ENCODE data around the gene RFC4. TPM values are rescaled to one million over a fixed set of nuclear protein-coding genes. Genes with fewer than 3 reads are reported as not detected.

RFC4 gene
- total and polyA plus RNA-seq, 2 of the 13 experiments (the other 11 are each of a cell fraction or from before 2014, with no cell fraction given): 18.5 to 103 TPM

DNA sequence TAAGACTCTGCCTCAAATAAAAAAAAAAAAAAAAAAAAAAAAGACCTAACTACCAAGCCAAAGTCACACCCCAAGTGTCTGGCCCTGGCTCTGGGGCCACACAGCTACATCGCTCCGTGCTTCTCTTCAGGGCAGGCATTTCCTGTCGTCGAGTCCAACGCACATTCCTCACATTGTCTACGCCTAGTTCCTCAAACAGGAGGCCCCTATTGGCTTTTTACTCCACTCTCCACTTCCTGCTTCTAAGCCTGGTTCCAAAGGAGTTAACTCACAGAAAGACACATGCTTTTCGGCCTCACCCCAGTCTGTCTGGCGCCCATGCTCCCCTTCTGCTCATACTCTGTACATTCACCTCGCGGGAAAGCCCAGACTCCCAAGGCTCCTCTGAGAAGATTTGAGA, 60.3 kb downstream of the RFC4 start (continued):
- TF ChIP-seq HMGXB3 (CRISPR knock-in tag; IDR thresholded peaks at IDR 0.05; ENCODE audit: borderline replicate concordance): 0 out of 2 replicates have a peak, but pooled peaks have one; percentile 33
- peak; percentile 76; the same call in 1 of the 2 replicates for TF ChIP-seq ERF (CRISPR knock-in tag; IDR thresholded peaks at IDR 0.05)
- TF ChIP-seq KLF16 (CRISPR knock-in tag; IDR thresholded peaks at IDR 0.05): 0 out of 4 replicates have a peak, but pooled peaks of 1 of the 2 experiments have one; percentile 43
- TF ChIP-seq ZNF556 (CRISPR knock-in tag; IDR thresholded peaks at IDR 0.05; ENCODE audit: borderline replicate concordance): 0 out of 2 replicates have a peak, but pooled peaks have one; percentile 34
- TF ChIP-seq RFX3 (CRISPR knock-in tag; IDR thresholded peaks at IDR 0.05): no peak
- TF ChIP-seq, protein P1, sequence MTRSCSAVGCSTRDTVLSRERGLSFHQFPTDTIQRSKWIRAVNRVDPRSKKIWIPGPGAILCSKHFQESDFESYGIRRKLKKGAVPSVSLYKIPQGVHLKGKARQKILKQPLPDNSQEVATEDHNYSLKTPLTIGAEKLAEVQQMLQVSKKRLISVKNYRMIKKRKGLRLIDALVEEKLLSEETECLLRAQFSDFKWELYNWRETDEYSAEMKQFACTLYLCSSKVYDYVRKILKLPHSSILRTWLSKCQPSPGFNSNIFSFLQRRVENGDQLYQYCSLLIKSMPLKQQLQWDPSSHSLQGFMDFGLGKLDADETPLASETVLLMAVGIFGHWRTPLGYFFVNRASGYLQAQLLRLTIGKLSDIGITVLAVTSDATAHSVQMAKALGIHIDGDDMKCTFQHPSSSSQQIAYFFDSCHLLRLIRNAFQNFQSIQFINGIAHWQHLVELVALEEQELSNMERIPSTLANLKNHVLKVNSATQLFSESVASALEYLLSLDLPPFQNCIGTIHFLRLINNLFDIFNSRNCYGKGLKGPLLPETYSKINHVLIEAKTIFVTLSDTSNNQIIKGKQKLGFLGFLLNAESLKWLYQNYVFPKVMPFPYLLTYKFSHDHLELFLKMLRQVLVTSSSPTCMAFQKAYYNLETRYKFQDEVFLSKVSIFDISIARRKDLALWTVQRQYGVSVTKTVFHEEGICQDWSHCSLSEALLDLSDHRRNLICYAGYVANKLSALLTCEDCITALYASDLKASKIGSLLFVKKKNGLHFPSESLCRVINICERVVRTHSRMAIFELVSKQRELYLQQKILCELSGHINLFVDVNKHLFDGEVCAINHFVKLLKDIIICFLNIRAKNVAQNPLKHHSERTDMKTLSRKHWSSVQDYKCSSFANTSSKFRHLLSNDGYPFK (CRISPR knock-in tag; IDR thresholded peaks at IDR 0.05; ENCODE audit: borderline replicate concordance): no peak
- peak; percentile 88 for TF ChIP-seq MED1 (CRISPR knock-in tag; IDR thresholded peaks at IDR 0.05)
- TF ChIP-seq, protein P2, sequence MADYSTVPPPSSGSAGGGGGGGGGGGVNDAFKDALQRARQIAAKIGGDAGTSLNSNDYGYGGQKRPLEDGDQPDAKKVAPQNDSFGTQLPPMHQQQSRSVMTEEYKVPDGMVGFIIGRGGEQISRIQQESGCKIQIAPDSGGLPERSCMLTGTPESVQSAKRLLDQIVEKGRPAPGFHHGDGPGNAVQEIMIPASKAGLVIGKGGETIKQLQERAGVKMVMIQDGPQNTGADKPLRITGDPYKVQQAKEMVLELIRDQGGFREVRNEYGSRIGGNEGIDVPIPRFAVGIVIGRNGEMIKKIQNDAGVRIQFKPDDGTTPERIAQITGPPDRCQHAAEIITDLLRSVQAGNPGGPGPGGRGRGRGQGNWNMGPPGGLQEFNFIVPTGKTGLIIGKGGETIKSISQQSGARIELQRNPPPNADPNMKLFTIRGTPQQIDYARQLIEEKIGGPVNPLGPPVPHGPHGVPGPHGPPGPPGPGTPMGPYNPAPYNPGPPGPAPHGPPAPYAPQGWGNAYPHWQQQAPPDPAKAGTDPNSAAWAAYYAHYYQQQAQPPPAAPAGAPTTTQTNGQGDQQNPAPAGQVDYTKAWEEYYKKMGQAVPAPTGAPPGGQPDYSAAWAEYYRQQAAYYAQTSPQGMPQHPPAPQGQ (CRISPR knock-in tag; IDR thresholded peaks at IDR 0.05; ENCODE audit: borderline replicate concordance): no peak
- 0 out of 2 replicates have a peak, but pooled peaks have one; percentile 13 for TF ChIP-seq ZNF7 (CRISPR knock-in tag; IDR thresholded peaks at IDR 0.05)
- TF ChIP-seq CCAR2 (optimal IDR thresholded peaks at IDR 0.05; ENCODE audit: low read depth, low read length): no peak
- no peak for TF ChIP-seq ZNF44 (CRISPR knock-in tag; IDR thresholded peaks at IDR 0.05)
- TF ChIP-seq ZNF674 (CRISPR knock-in tag; IDR thresholded peaks at IDR 0.05; ENCODE audit: low read depth): no peak
- 0 out of 2 replicates have a peak, but pooled peaks have one; percentile 43 for TF ChIP-seq ZNF510 (CRISPR knock-in tag; IDR thresholded peaks at IDR 0.05; ENCODE audit: low read depth)
- no peak for TF ChIP-seq GLI4 (CRISPR knock-in tag; IDR thresholded peaks at IDR 0.05; ENCODE audit: borderline replicate concordance)
- peak; percentile 67 for TF ChIP-seq SP4 (CRISPR knock-in tag; IDR thresholded peaks at IDR 0.05)
- TF ChIP-seq, protein P3, sequence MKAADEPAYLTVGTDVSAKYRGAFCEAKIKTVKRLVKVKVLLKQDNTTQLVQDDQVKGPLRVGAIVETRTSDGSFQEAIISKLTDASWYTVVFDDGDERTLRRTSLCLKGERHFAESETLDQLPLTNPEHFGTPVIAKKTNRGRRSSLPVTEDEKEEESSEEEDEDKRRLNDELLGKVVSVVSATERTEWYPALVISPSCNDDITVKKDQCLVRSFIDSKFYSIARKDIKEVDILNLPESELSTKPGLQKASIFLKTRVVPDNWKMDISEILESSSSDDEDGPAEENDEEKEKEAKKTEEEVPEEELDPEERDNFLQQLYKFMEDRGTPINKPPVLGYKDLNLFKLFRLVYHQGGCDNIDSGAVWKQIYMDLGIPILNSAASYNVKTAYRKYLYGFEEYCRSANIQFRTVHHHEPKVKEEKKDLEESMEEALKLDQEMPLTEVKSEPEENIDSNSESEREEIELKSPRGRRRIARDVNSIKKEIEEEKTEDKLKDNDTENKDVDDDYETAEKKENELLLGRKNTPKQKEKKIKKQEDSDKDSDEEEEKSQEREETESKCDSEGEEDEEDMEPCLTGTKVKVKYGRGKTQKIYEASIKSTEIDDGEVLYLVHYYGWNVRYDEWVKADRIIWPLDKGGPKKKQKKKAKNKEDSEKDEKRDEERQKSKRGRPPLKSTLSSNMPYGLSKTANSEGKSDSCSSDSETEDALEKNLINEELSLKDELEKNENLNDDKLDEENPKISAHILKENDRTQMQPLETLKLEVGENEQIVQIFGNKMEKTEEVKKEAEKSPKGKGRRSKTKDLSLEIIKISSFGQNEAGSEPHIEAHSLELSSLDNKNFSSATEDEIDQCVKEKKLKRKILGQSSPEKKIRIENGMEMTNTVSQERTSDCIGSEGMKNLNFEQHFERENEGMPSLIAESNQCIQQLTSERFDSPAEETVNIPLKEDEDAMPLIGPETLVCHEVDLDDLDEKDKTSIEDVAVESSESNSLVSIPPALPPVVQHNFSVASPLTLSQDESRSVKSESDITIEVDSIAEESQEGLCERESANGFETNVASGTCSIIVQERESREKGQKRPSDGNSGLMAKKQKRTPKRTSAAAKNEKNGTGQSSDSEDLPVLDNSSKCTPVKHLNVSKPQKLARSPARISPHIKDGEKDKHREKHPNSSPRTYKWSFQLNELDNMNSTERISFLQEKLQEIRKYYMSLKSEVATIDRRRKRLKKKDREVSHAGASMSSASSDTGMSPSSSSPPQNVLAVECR (CRISPR knock-in tag; IDR thresholded peaks at IDR 0.05; ENCODE audit: borderline replicate concordance): peak; percentile 42; the same call in 1 of the 2 replicates

Measured in HepG2 (cell line).